ENCODE results near the gene PPP6R1. TPM values are rescaled to one million over a fixed set of nuclear protein-coding genes. Genes with fewer than 3 reads are reported as not detected.

The PPP6R1 gene
- total RNA-seq, 2 experiments from 2014 or later = 89.6 to 161 TPM

- BruUV-seq (replicated peaks) = no TSS peak
- intact Hi-C loops (cut with micrococcal nuclease; ENCODE audit: unreplicated experiment) = no loop called here
- peaks cover 89% of the 10 kb centered on the region for H3K36me3 ChIP-seq (ENCODE audit: insufficient read depth, low read length)
- peaks cover 32% of the 10 kb centered on the region for H4K20me1 ChIP-seq (ENCODE audit: insufficient read depth, low read length)
- ChIA-PET POLR2A (no interaction called here), CTCF (ENCODE audit: unreplicated experiment) (no interaction called here)
- H3K4me1 ChIP-seq (ENCODE audit: insufficient read depth, low read length, poor library complexity, severe bottlenecking) = peaks cover 39% of the 10 kb centered on the region
- H3K9me2 ChIP-seq (ENCODE audit: insufficient read depth, low read length) = no peaks in the 10 kb centered on the region
- TF ChIP-seq EZH2phosphoT487 (IDR thresholded peaks at IDR 0.05; ENCODE audit: borderline replicate concordance, low read depth, low read length) = no peak
- no peak for TF ChIP-seq CTCF (conservative IDR thresholded peaks at IDR 0.05; ENCODE audit: low read length)
- no peak overlapping the region for H3K4me3 ChIP-seq (ENCODE audit: low read depth, low read length, poor library complexity, severe bottlenecking)
- H3K9me3 ChIP-seq (ENCODE audit: low read length) = no peaks in the 10 kb centered on the region
- no peak overlapping the region for H3K4me2 ChIP-seq (ENCODE audit: low read length)
- no peak for DNase-seq (ENCODE audit: low spot score)
- H3K27ac ChIP-seq (ENCODE audit: low read depth, low read length, poor library complexity, severe bottlenecking) = no peak overlapping the region
- peaks cover 70% of the 10 kb centered on the region for H3K79me2 ChIP-seq (ENCODE audit: insufficient read depth, low read depth, low read length)
- H2AFZ ChIP-seq (ENCODE audit: low read length) = no peak overlapping the region
Observed at GRCh38 chr19:55249841-55250240, 9.0 kb downstream of the PPP6R1 start.

- Histone ChIP-seq H3K9me2 (ENCODE audit: insufficient read depth, low read length) (no peaks in the 10 kb centered on the region), H3K4me2 (ENCODE audit: low read length) (no peak overlapping the region), H3K4me3 (ENCODE audit: low read depth, low read length, poor library complexity, severe bottlenecking) (no peak overlapping the region), H3K27ac (ENCODE audit: low read depth, low read length, poor library complexity, severe bottlenecking) (no peak overlapping the region), H3K36me3 (ENCODE audit: insufficient read depth, low read length) (peaks cover 98% of the 10 kb centered on the region), H2AFZ (ENCODE audit: low read length) (no peak overlapping the region), H3K79me2 (ENCODE audit: insufficient read depth, low read depth, low read length) (peaks cover 67% of the 10 kb centered on the region), H3K9me3 (ENCODE audit: low read length) (no peaks in the 10 kb centered on the region), H3K4me1 (ENCODE audit: insufficient read depth, low read length, poor library complexity, severe bottlenecking) (peaks cover 31% of the 10 kb centered on the region), H4K20me1 (ENCODE audit: insufficient read depth, low read length) (peaks cover 32% of the 10 kb centered on the region)
- POLR2A ChIA-PET = no interaction called here
- TF ChIP-seq EZH2phosphoT487 (IDR thresholded peaks at IDR 0.05; ENCODE audit: borderline replicate concordance, low read depth, low read length) (no peak), CTCF (conservative IDR thresholded peaks at IDR 0.05; ENCODE audit: low read length) (no peak)
- CTCF ChIA-PET (ENCODE audit: unreplicated experiment) = no interaction called here
- no TSS peak for BruUV-seq (replicated peaks)
- intact Hi-C loops (cut with micrococcal nuclease; ENCODE audit: unreplicated experiment) = no loop called here
- no peak for DNase-seq (ENCODE audit: low spot score)
Observed at GRCh38 chr19:55248704-55249103, 10.1 kb downstream of the PPP6R1 start.

- BruUV-seq (replicated peaks) = no TSS peak
- H3K4me3 ChIP-seq (ENCODE audit: low read depth, low read length, poor library complexity, severe bottlenecking) = no peak overlapping the region
- no peak overlapping the region for H3K27ac ChIP-seq (ENCODE audit: low read depth, low read length, poor library complexity, severe bottlenecking)
- ChIA-PET POLR2A (no interaction called here), CTCF (ENCODE audit: unreplicated experiment) (no interaction called here)
- H3K9me2 ChIP-seq (ENCODE audit: insufficient read depth, low read length) = no peaks in the 10 kb centered on the region
- no peak overlapping the region for H2AFZ ChIP-seq (ENCODE audit: low read length)
- intact Hi-C loops (cut with micrococcal nuclease; ENCODE audit: unreplicated experiment) = no loop called here
- no peak for TF ChIP-seq EZH2phosphoT487 (IDR thresholded peaks at IDR 0.05; ENCODE audit: borderline replicate concordance, low read depth, low read length)
- TF ChIP-seq CTCF (conservative IDR thresholded peaks at IDR 0.05; ENCODE audit: low read length) = no peak
- peaks cover 99% of the 10 kb centered on the region for H3K36me3 ChIP-seq (ENCODE audit: insufficient read depth, low read length)
- no peaks in the 10 kb centered on the region for H3K9me3 ChIP-seq (ENCODE audit: low read length)
- H4K20me1 ChIP-seq (ENCODE audit: insufficient read depth, low read length) = peaks cover 32% of the 10 kb centered on the region
- H3K79me2 ChIP-seq (ENCODE audit: insufficient read depth, low read depth, low read length) = peaks cover 62% of the 10 kb centered on the region
- no peak for DNase-seq (ENCODE audit: low spot score)
- no peak overlapping the region for H3K4me2 ChIP-seq (ENCODE audit: low read length)
- H3K4me1 ChIP-seq (ENCODE audit: insufficient read depth, low read length, poor library complexity, severe bottlenecking) = peaks cover 26% of the 10 kb centered on the region
Observed at GRCh38 chr19:55248166-55248675, 10.6 kb downstream of the PPP6R1 start.

Data from OCI-LY7 (cell line).